HG03342 (cell line): ENCODE results near the gene COX6B2.

Experiments
- ATAC-seq: cut with Tn5 transposase; IDR thresholded peaks from one replicate; pipeline ENCODE4 v1.9.1; 2021; ENCODE audit warnings: mild to moderate bottlenecking, moderate library complexity; ENCODE audit not compliant: unreplicated experiment

The COX6B2 gene

DNA sequence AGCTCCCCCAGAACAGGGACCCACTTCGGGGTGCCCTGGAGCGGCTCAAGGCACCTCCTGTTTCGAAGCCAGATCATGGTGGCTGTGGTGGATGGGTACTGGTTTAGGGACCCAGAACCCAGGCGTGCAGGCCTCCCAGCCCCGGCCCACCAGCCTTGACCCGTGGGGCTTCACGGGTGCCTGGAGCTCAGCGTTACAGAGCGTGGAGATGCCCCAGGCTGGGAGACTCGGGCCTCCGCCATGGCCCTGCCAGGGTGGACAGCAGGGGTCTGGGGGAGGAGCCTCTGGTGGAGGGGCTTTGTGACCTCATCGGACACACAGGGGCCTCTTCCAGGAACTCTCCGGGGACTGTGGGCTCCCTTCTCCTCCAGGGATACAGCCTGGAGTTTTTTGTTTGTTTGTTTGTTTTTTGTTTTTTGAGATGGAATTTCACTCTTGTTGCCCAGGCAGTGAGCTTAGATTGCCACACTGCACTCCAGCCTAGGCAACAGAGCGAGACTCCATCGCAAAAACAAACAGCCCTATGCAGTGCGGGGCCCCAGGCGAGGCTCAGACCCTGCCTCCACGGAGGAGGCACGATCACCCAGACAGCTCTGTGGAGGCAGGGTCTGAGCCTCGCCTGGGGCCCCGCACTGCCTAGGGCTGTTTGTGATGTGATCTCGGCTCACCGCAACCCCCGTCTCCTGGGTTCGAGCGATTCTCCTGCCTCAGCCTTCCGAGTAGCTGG is 8.6 kb upstream of the COX6B2 start, which contains the start of gene GARIN5B:
GARIN5B (minus strand) TSS at position 271 of the 727 bp plus-strand sequence; CDS start at position 77, 194 bp downstream.
- ATAC-seq, result no peak

DNA sequence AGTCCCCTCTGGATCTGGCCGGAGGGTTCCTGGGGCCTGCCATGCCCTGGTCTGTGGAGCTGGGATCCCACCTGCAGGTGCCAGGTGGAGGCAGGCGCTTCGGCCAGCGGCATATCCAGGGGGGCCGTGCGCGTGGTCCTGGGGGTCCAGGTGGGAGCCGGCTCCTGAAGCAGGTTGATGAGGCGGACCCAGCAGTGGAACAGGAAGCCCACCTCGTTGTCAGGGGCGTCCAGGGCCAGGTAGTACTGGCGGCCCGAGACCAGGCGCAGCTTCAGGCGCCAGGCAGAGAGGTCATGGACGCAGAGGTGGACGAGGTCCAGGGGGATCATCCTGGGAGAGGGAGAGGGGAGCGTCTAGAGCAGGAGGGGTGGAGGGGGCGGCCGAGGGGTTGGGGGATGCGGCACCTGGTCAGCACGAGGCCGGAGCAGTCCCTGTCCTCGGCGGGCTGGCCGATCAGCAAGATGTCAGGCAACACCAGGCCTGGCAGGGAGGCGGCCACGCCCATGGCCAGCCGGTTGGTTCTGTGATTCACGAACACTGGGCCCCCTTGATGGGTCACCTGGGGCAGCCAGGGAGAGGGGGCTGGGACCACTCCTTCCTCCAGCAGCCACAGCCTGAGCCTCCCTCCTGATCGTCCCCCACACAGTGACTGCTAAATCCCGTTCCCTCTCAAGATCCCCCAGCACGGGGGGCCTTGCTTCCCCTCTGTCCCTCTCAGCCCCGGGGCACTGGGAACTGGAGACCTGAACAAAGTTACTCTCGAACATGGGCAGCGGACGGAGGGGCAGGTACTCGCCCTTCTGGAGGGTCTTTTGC is 7.9 kb upstream of the COX6B2 start:
- no peak for ATAC-seq

DNA sequence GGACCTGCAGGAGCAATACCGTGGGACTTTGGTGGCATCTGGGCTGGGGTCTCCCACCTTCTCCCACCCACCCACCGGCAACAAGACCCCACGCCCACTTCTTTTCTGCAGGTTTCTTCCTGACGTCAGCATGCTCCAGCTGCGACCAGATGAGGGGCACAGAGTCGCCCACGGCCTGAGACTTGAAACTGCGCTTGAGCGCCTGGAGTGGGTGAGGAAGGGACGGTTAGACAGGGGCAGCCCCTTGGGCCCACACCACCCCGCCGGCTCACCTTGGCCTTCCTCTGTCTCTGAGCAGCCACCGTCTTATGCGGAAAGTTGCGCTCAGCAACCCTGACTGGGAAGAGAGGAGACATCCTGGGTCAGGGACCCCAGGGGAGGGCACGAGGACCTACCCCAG is 6.4 kb upstream of the COX6B2 start:
- ATAC-seq, result no peak

- no peak for ATAC-seq
Observed at GRCh38 chr19:55358943-55359908, 4.7 kb upstream of the COX6B2 start.

GRCh38 chr19:55358493-55358892 is 4.0 kb upstream of the COX6B2 start:
- ATAC-seq, result no peak

DNA sequence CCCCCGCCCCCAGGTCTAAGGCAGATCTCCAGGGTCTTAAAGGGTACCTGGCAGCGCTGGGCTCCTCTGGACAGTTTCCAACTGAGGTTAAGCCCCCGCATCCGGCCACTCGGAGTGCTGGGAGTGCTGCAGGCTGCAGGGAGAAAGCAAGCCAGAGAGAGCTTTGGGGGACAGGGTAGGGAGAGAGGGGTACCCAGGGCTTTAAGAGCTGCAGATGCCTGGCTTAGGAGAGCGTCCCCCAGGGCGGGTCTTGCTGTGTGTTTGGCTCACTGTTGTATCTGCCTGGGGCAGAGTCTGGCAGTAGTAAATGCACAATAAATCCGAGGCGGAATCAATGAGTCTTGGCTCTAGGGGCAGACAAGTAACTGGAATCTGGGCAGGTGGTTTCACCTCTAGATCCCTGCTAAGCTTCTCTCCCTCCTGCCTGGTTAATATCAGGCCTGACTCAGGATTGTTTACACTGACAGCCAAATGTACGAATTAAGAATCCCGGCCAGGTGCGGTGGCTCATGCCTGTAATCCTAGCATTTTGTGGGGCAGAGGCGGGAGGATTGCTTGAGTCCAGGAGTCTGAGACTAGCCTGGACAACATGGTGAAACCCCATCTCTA is 798 bp upstream of the COX6B2 start:
- no peak for ATAC-seq

DNA sequence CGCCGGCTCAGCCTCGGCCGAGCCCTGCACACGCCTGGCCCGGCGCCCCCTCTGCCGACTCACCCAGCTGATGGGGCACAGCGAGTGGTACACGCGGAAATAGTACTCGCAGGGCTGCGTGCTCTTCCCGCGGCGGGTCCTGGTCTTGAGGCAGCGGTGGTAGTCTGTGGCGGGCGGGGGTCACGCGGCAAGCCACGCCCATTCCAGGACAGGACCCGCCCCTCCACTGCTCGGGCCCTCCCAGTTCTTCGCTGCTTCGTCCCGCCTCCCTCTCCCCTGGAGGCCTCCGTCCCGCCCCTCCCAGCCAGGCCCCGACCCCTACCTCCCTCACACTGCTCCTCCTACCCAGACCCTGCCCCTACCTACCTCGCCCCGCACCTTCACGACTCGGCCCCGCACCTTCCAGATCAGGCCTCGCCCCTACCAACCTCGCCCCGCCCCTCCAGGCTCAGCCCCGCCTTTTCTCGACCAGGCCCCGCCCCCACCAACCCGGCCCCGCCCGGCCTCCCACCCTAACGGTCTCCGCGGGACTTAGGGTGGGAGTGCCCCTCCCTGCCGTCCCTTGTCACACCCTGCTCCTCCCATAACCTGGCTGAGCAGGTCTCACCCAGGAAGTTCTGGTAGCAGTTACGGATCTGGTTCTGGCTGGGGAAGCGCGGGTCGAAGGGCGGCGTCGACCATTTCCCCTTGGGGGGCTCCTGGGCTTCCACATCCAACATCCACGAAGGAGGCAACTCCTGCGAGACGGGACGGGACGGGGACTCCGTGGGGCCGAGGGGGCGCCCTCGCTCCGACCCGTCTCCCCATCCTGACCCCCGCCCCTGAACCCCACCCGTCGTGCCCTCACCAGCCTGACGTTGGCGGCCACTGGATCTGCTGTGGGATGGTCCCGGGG is 469 bp downstream of the COX6B2 start:
- no peak for ATAC-seq

DNA sequence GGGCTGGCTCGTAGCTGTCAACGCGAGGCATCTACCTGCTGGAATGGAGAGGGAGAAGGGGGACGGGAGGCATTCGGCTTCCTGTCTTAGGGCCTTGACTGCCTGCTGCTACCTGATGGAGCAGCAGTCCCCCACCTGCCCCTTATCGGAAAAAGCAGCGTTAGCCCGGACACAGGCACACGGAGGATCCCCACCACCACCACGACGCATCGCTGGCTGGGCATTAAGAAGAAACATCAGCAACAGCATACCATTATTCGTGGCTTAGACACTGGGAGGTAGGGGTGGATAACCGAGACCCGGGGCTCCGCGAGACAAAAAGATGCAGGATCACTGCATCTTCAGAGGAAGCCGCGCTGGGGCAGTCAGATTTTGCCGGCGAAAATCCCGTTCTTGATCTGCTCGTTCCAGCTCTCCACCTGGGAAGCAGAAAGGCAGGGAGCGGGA is 1.1 kb downstream of the COX6B2 start:
- ATAC-seq, result no peak

- ATAC-seq, result no peak
Observed at GRCh38 chr19:55352549-55353145, 1.9 kb downstream of the COX6B2 start.

- ATAC-seq, result no peak
Observed at GRCh38 chr19:55352040-55352439, 2.5 kb downstream of the COX6B2 start.

GRCh38 chr19:55350620-55351315 is 3.8 kb downstream of the COX6B2 start:
- ATAC-seq, result no peak

- no peak for ATAC-seq
Observed at GRCh38 chr19:55348317-55349034, 6.0 kb downstream of the COX6B2 start.

DNA sequence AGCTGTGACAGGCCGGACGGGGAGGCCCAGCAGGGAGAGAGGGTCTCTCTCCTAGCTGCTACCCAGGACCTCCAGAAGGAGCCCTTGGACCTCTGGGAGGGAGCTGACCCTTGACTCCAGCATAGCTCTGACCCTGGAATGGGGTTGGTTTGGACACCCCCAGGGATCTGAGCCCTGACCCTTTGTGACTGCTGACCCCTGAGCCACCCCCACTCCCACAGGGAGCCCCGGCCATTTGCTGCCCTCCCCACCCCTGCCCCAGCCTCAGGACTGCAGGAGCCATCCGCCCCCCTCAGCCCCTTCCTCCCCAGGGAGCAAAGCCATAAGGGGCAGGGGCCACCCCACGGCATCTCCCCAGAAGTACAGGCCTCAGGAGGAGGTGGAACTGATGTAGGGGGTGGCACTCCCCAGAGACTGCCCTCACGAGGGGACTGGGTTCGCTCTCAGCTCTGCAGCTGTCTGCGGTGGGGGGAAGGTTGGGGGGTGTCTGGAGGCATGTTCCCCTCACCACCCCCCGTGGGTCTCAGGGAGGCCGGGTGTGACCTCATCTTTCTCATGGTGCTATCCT is 7.0 kb downstream of the COX6B2 start:
- no peak for ATAC-seq

DNA sequence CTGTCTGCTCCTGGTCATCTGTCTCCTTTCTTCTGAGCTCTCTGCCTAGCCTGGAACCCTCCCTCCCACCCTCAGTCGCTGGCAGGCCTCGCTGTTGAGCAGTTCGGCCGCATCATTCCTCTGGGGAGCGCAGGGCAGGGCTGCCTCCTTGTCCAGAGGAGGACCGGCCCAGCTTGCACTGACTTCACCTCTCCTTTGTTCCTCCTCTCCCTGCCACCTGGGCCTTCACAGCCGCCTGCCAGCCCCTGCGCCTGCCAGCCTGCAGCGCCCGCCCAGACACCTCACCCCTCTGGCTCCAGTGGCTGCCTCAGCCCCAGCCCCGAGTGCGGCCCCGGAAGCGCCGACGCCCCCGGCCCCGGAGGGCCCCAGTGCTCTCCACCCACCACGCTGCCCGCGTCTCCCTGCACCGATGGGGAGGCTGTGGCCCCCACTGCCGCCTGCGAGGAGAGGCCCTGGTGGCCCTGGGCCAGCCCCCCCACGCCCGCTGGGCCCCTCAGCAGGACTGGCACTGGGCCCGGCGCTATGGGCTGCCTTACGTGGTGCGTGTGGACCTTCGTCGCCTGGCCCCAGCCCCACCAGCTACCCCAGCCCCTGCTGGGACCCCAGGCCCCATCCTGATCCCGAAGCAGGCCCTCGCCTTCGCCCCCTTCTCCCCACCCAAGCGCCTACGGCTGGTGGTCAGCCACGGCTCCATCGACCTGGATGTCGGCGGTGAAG is 7.6 kb downstream of the COX6B2 start:
- no peak for ATAC-seq

DNA sequence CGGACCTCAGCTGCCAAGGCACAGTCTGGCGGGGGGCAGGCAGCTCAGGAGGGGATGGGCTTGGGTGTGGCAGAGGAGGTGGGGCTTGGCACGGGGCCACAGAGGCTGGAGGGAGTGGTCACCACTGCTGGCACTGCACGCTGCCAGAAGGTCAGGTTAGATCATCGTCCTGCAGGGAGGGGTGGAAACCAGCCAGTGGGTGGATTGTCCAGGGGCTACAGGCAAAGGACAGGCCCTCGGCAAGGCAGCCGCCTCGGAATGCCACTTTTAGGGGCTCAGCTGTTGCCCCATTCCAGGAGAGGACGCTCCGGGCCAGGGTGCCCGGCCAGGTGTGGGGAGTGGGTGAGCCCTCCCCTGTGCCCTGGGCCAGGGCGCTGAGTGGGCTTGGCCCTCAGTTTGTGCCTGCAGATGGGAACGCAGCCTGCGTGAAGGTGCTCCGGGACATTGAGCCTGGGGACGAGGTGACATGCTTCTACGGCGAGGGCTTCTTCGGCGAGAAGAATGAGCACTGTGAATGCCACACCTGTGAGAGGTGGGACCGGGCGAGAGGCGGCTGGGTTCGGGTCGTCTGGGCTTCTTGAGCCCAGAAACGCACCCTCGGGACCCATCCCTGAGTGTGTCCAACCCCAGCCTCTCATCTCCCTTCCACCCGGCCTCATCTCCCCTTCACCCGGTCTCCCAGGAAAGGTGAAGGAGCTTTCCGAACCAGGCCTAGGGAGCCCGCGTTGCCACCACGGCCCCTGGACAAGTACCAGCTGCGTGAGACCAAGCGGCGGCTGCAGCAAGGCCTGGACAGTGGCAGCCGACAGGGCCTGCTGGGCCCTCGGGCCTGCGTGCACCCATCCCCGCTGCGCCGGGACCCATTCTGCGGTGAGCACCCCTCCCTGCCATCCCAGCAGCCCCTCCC is 8.4 kb downstream of the COX6B2 start:
- no peak for ATAC-seq
